Measurements from ENCODE around the gene PDGFRA. TPM values are rescaled to one million over a fixed set of nuclear protein-coding genes. Genes with fewer than 3 reads are reported as not detected.

The PDGFRA gene
- total and polyA plus RNA-seq, 4 donors = 6.5 to 37.0 (median 7.6) TPM

DNA sequence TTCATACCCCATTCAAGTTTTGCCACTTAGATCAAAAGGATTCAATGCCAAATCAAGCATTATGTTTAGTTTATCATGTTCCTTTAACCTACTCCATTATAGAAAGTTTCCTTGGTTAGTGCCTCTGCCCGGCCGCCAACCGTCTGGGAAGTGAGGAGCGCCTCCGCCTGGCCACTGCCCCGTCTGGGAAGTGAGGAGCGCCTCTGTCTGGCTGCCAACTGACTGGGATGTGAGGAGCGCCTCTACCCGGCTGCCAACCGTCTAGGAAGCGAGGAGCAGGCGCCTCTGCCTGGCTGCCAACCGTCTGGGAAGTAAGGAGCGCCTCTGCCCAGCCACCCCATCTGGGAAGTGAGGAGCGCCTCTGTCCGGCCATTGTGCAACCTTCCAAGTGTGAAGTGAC, 36.3 kb upstream of the PDGFRA start:
- H3K27me3 ChIP-seq (ENCODE audit: control insufficient read depth in 4 of 4, insufficient read depth in 4 of 4, low read length in 3 of 4) = no peaks in the 10 kb centered on the region
- DNase-seq (ENCODE audit: low spot score) = no peak
- no peak overlapping the region for H3K9ac ChIP-seq (ENCODE audit: low read depth in 1 of 2, low read length in 2 of 2)
- H3K9me3 ChIP-seq (ENCODE audit: control insufficient read depth in 4 of 4, low read length in 3 of 4) = no peaks in the 10 kb centered on the region
- 95% methylated on average over 16 of the region's 16 CpGs for WGBS
- no peaks in the 10 kb centered on the region for H3K4me1 ChIP-seq (ENCODE audit: control insufficient read depth in 4 of 4, insufficient read depth in 4 of 4, low read length in 3 of 4)
- H3K36me3 ChIP-seq (ENCODE audit: control insufficient read depth in 4 of 4, insufficient read depth in 3 of 4, low read depth in 1 of 4, low read length in 3 of 4) = no peaks in the 10 kb centered on the region
- TF ChIP-seq, protein P1, sequence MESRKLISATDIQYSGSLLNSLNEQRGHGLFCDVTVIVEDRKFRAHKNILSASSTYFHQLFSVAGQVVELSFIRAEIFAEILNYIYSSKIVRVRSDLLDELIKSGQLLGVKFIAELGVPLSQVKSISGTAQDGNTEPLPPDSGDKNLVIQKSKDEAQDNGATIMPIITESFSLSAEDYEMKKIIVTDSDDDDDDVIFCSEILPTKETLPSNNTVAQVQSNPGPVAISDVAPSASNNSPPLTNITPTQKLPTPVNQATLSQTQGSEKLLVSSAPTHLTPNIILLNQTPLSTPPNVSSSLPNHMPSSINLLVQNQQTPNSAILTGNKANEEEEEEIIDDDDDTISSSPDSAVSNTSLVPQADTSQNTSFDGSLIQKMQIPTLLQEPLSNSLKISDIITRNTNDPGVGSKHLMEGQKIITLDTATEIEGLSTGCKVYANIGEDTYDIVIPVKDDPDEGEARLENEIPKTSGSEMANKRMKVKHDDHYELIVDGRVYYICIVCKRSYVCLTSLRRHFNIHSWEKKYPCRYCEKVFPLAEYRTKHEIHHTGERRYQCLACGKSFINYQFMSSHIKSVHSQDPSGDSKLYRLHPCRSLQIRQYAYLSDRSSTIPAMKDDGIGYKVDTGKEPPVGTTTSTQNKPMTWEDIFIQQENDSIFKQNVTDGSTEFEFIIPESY (IDR thresholded peaks at IDR 0.05) = no peak
- TF ChIP-seq JUND (IDR thresholded peaks at IDR 0.05) = no peak
- no peak for TF ChIP-seq REST (IDR thresholded peaks at IDR 0.05)
- TF ChIP-seq, protein P2, sequence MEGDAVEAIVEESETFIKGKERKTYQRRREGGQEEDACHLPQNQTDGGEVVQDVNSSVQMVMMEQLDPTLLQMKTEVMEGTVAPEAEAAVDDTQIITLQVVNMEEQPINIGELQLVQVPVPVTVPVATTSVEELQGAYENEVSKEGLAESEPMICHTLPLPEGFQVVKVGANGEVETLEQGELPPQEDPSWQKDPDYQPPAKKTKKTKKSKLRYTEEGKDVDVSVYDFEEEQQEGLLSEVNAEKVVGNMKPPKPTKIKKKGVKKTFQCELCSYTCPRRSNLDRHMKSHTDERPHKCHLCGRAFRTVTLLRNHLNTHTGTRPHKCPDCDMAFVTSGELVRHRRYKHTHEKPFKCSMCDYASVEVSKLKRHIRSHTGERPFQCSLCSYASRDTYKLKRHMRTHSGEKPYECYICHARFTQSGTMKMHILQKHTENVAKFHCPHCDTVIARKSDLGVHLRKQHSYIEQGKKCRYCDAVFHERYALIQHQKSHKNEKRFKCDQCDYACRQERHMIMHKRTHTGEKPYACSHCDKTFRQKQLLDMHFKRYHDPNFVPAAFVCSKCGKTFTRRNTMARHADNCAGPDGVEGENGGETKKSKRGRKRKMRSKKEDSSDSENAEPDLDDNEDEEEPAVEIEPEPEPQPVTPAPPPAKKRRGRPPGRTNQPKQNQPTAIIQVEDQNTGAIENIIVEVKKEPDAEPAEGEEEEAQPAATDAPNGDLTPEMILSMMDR (IDR thresholded peaks at IDR 0.05; ENCODE audit: low read depth, low read length, missing input control) = no peak
- no peak for TF ChIP-seq RAD21 (IDR thresholded peaks at IDR 0.05)
- TF ChIP-seq, protein P3, sequence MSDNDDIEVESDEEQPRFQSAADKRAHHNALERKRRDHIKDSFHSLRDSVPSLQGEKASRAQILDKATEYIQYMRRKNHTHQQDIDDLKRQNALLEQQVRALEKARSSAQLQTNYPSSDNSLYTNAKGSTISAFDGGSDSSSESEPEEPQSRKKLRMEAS (IDR thresholded peaks at IDR 0.05) = no peak
- no peak for TF ChIP-seq ATF3 (IDR thresholded peaks at IDR 0.05)
- no peak for TF ChIP-seq YY1 (IDR thresholded peaks at IDR 0.05)
- TF ChIP-seq HNF4A (conservative IDR thresholded peaks at IDR 0.05) = no peak
- TF ChIP-seq NR2F2 (IDR thresholded peaks at IDR 0.05) = no peak
- no peak overlapping the region for H3K27ac ChIP-seq (ENCODE audit: low read depth in 1 of 2, low read length in 2 of 2)
- no peak overlapping the region for H3K4me3 ChIP-seq (ENCODE audit: low read depth in 1 of 3, low read length in 3 of 3)

DNA sequence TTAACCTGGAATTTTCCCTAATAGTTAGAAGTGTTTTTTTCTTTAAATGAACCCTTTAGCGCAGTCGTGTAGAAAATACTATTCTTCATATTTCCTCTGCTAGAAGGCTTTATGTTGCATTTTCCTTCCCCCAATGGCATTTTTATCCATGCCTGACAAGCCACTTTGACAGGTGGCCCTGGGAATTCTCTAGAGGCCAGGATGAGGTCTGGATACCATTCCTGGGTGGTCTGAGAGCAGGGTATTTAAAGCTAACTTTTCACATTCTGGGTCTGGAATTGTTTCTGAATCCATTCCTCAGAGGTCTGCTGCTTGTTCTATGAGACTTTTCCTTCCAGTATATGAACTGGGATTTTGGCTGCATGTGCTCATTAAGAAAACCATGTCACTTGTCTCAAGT, 31.2 kb upstream of the PDGFRA start:
- no peak for DNase-seq (ENCODE audit: low spot score)
- Histone ChIP-seq H3K27ac (ENCODE audit: low read depth in 1 of 2, low read length in 2 of 2) (no peak overlapping the region), H3K9ac (ENCODE audit: low read depth in 1 of 2, low read length in 2 of 2) (no peak overlapping the region), H3K27me3 (ENCODE audit: control insufficient read depth in 4 of 4, insufficient read depth in 4 of 4, low read length in 3 of 4) (no peaks in the 10 kb centered on the region), H3K4me3 (ENCODE audit: low read depth in 1 of 3, low read length in 3 of 3) (no peak overlapping the region), H3K4me1 (ENCODE audit: control insufficient read depth in 4 of 4, insufficient read depth in 4 of 4, low read length in 3 of 4) (no peaks in the 10 kb centered on the region), H3K9me3 (ENCODE audit: control insufficient read depth in 4 of 4, low read length in 3 of 4) (peaks cover 0 to 3% (median 0%) of the 10 kb centered on the region in 4 donors), H3K36me3 (ENCODE audit: control insufficient read depth in 4 of 4, insufficient read depth in 3 of 4, low read depth in 1 of 4, low read length in 3 of 4) (no peaks in the 10 kb centered on the region)
- TF ChIP-seq RXRA (IDR thresholded peaks at IDR 0.05) (no peak), NR2F2 (IDR thresholded peaks at IDR 0.05) (no peak)
- 93% methylated on average over 2 of the region's 2 CpGs for WGBS

All from liver (tissue), 9 donors.